ENCODE measurements around the gene CCDC106.

DNA sequence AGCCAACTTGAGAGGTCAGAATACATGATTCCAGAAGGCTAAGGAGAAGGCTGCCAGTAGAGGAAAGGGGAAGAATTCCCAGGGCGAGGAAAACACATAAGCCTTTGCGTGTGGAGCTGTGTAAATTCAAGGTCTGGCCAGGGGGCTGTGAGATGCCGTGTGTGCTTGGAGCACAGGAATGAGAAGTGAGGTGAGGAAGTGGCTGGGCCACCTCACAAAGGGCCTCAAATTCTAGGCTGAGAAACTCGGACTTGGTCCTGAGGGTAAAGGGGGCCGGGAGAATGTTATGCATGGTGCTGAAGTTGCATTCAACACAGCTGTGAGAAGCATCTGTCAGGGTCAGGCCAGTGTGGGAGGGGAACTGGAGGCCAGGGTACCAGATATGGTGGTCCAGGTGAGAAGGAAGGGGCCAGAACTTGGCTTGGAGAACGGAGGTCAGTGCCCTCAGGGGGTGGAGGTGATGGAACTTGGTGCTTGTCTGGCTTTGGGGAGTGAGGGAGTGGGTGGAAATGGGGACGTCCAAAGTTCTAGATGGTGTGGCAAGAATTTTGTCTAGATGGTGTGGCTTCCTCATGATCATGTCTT lies 12.1 kb upstream of the CCDC106 start:
- TF ChIP-seq, protein P1, sequence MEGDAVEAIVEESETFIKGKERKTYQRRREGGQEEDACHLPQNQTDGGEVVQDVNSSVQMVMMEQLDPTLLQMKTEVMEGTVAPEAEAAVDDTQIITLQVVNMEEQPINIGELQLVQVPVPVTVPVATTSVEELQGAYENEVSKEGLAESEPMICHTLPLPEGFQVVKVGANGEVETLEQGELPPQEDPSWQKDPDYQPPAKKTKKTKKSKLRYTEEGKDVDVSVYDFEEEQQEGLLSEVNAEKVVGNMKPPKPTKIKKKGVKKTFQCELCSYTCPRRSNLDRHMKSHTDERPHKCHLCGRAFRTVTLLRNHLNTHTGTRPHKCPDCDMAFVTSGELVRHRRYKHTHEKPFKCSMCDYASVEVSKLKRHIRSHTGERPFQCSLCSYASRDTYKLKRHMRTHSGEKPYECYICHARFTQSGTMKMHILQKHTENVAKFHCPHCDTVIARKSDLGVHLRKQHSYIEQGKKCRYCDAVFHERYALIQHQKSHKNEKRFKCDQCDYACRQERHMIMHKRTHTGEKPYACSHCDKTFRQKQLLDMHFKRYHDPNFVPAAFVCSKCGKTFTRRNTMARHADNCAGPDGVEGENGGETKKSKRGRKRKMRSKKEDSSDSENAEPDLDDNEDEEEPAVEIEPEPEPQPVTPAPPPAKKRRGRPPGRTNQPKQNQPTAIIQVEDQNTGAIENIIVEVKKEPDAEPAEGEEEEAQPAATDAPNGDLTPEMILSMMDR (conservative IDR thresholded peaks at IDR 0.05 in 1 of 2, IDR thresholded peaks at IDR 0.05 in 1 of 2; ENCODE audit: extremely low read depth in 1 of 2, insufficient read depth in 1 of 2, low read depth in 1 of 2, low read length in 2 of 2): no peak
- TF ChIP-seq EZH2 (IDR thresholded peaks at IDR 0.05; ENCODE audit: borderline replicate concordance, low read length): no peak

Data from mammary epithelial cell (primary cell).